Ascending aorta (tissue), 2 donors: Measurements from ENCODE around the gene MOB4. TPM values are rescaled to one million over a fixed set of nuclear protein-coding genes. Genes with fewer than 3 reads are reported as not detected.
"Not testable (repeated sequence)": the region's sequence is repeated elsewhere in the genome, so short reads cannot be mapped to it uniquely, and the experiment has no call there.

Experiments
- DNase-seq, 2 donors: peaks; one replicate each; pipeline ENCODE4 v3.0.0-alpha.2; 2019; ENCODE audit warnings: low spot score in 2 of 2
- H3K27ac ChIP-seq, 2 donors: fragments of 200-600 bp; sonication (generic); one replicate each; pipeline ENCODE4 v1.5.1; 2016 to 2017; ENCODE audit warnings: mild to moderate bottlenecking in 1 of 2
- H3K27me3 ChIP-seq: fragments of 200-600 bp; sonication (generic); one replicate; pipeline ENCODE4 v1.5.1; 2017
- H3K36me3 ChIP-seq, 2 donors: fragments of 200-600 bp; sonication (generic); one replicate each; pipeline ENCODE4 v1.5.1; 2016
- H3K4me1 ChIP-seq, 2 donors: fragments of 200-600 bp; sonication (generic); one replicate each; pipeline ENCODE4 v1.5.1; 2016 to 2017; ENCODE audit warnings: mild to moderate bottlenecking in 1 of 2
- H3K4me3 ChIP-seq, 2 donors: fragments of 200-600 bp; sonication (generic); one replicate each; pipeline ENCODE4 v1.5.1; 2016 to 2017; ENCODE audit warnings: mild to moderate bottlenecking in 1 of 2
- H3K9me3 ChIP-seq, 2 donors: fragments of 200-600 bp; sonication (generic); one replicate each; pipeline ENCODE4 v1.5.1; 2016
- intact Hi-C: fragments of 100-400 bp; cut with DNase I; formaldehyde crosslinking; loops from one replicate; pipeline ENCODE4 v1.15.1; 2023
- total RNA-seq: library from RNA; depleted of rRNA; stranded (reverse); fragments of >200 nt; gene quantifications from one replicate; pipeline ENCODE4 v1.1.0, GENCODE V29; 2016
- TF ChIP-seq, protein P1 (sequence below), 3 experiments: fragments of 200-600 bp in 2 of 3; fragments of 450-650 bp in 1 of 3; sonication (generic) in 2 of 3; IDR thresholded peaks; one replicate each; pipeline ENCODE4 v1.5.1; 2016 to 2019; ENCODE audit warnings: antibody characterized with exemption in 3 of 3, mild to moderate bottlenecking in 1 of 3, moderate library complexity in 1 of 3

Gene MOB4
- total RNA-seq, 1 donor from 2014 or later = 29.2 TPM

GRCh38 chr2:197576631-197577030, 60.8 kb downstream of the MOB4 start:
- H3K4me1 ChIP-seq = peaks cover 0 to 5% of the 10 kb centered on the region in 2 donors
- no peaks in the 10 kb centered on the region for H3K9me3 ChIP-seq
- no peak overlapping the region for H3K4me3 ChIP-seq
- intact Hi-C loops = no loop called here
- TF ChIP-seq, protein P1, sequence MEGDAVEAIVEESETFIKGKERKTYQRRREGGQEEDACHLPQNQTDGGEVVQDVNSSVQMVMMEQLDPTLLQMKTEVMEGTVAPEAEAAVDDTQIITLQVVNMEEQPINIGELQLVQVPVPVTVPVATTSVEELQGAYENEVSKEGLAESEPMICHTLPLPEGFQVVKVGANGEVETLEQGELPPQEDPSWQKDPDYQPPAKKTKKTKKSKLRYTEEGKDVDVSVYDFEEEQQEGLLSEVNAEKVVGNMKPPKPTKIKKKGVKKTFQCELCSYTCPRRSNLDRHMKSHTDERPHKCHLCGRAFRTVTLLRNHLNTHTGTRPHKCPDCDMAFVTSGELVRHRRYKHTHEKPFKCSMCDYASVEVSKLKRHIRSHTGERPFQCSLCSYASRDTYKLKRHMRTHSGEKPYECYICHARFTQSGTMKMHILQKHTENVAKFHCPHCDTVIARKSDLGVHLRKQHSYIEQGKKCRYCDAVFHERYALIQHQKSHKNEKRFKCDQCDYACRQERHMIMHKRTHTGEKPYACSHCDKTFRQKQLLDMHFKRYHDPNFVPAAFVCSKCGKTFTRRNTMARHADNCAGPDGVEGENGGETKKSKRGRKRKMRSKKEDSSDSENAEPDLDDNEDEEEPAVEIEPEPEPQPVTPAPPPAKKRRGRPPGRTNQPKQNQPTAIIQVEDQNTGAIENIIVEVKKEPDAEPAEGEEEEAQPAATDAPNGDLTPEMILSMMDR (IDR thresholded peaks at IDR 0.05) = no peak
- H3K36me3 ChIP-seq = peaks cover 0 to 7% of the 10 kb centered on the region in 2 donors
- no peaks in the 10 kb centered on the region for H3K27me3 ChIP-seq
- peak overlapping the region in 1 of 2 donors; percentile 15 for H3K27ac ChIP-seq
- no peak for DNase-seq

DNA sequence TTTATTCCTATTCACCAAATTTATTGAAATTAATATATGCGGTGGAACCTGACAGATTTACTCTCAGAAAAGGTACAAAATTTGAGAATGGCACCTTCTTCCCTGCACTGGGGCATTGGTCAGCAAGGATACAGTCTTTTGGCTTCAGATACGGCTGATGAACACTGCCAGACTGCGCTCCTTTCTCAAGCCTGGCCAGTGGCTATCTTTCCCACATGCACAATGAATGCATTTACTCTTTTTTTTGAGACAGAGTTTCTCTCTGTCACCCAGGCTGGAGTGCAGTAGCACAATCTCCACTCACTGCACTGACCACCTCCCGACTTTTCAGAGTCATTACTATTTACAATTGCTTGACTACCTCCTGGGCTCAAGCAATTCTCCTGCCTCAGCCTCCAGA, 61.6 kb downstream of the MOB4 start:
- peaks cover 0 to 5% of the 10 kb centered on the region in 2 donors for H3K4me1 ChIP-seq
- H3K27ac ChIP-seq = no peak overlapping the region
- H3K9me3 ChIP-seq = no peaks in the 10 kb centered on the region
- peaks cover 0 to 1% of the 10 kb centered on the region in 2 donors for H3K36me3 ChIP-seq
- H3K4me3 ChIP-seq = no peak overlapping the region
- intact Hi-C loops = no loop called here
- TF ChIP-seq, protein P1 (IDR thresholded peaks at IDR 0.05) = no peak
- H3K27me3 ChIP-seq = no peaks in the 10 kb centered on the region
- DNase-seq = no peak

DNA sequence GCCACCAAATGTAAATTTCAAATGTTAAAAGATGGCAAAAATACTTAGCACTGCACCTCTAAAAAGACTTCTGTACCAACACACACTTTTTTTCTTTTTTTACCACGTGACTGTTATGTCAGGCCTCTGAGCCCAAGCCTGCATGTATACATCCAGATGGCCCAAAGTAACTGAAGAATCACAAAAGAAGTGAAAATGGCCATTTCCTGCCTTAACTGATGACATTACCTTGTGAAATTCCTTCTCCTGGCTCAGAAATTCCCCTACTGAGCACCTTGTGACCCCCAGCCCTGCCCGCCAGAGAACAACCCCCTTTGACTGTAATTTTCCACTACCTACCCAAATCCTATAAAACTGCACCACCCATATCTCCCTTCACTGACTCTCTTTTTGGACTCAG, 62.4 kb downstream of the MOB4 start:
- H3K4me1 ChIP-seq, H3K9me3 ChIP-seq, H3K36me3 ChIP-seq, DNase-seq, H3K27ac ChIP-seq, intact Hi-C loops, H3K4me3 ChIP-seq, H3K27me3 ChIP-seq: not testable (repeated sequence)

- intact Hi-C loops, H3K27me3 ChIP-seq: not testable (repeated sequence)
These were observed 64.3 kb downstream of the MOB4 start for GRCh38 chr2:197580166-197580565.

GRCh38 chr2:197587255-197587654, 71.4 kb downstream of the MOB4 start:
- H3K27me3 ChIP-seq, H3K9me3 ChIP-seq, H3K27ac ChIP-seq, H3K4me1 ChIP-seq, DNase-seq, intact Hi-C loops, H3K4me3 ChIP-seq: not testable (repeated sequence)
- peaks cover 4 to 13% of the 10 kb centered on the region in 2 donors for H3K36me3 ChIP-seq

More at GRCh38 chr2:197580166-197580565, 64.3 kb downstream of the MOB4 start:
- H3K36me3 ChIP-seq, H3K4me1 ChIP-seq, DNase-seq, H3K9me3 ChIP-seq, H3K27ac ChIP-seq, H3K4me3 ChIP-seq: not testable (repeated sequence)

- no peak overlapping the region for H3K4me3 ChIP-seq
- no peaks in the 10 kb centered on the region for H3K4me1 ChIP-seq
- H3K9me3 ChIP-seq = no peaks in the 10 kb centered on the region
- intact Hi-C loops = no loop called here
- H3K36me3 ChIP-seq = peaks cover 4 to 20% of the 10 kb centered on the region in 2 donors
- no peaks in the 10 kb centered on the region for H3K27me3 ChIP-seq
- no peak overlapping the region for H3K27ac ChIP-seq
- TF ChIP-seq, protein P1 (IDR thresholded peaks at IDR 0.05) = no peak
- DNase-seq = no peak
These were observed 75.6 kb downstream of the MOB4 start for GRCh38 chr2:197591339-197592072.

GRCh38 chr2:197596766-197597165, 80.9 kb downstream of the MOB4 start:
- H3K9me3 ChIP-seq = no peaks in the 10 kb centered on the region
- no peak overlapping the region for H3K27ac ChIP-seq
- DNase-seq = no peak
- H3K4me3 ChIP-seq = no peak overlapping the region
- intact Hi-C loops = no loop called here
- H3K36me3 ChIP-seq = peaks cover 0 to 7% of the 10 kb centered on the region in 2 donors
- H3K27me3 ChIP-seq = no peaks in the 10 kb centered on the region
- no peaks in the 10 kb centered on the region for H3K4me1 ChIP-seq
- TF ChIP-seq, protein P1 (IDR thresholded peaks at IDR 0.05) = no peak
